Lower lobe of right lung (tissue), 2 donors: ENCODE measurements around the gene CDH22. TPM values are rescaled to one million over a fixed set of nuclear protein-coding genes. Genes with fewer than 3 reads are reported as not detected.

Experiments used
- ATAC-seq, 2 donors: fragments of 200-7000 bp; cut with Tn5 transposase; one replicate each; pipeline ENCODE4 v1.9.1; 2020 to 2022; ENCODE audit warnings: mild to moderate bottlenecking in 2 of 2, moderate library complexity in 2 of 2
- DNase-seq: peaks from one replicate; pipeline ENCODE4 v3.0.0-alpha.2; 2020
- H3K27ac ChIP-seq: fragments of 200-600 bp; one replicate; pipeline ENCODE4 v1.8.0; 2022
- H3K27me3 ChIP-seq: fragments of 200-600 bp; one replicate; pipeline ENCODE4 v1.8.0; 2022; ENCODE audit warnings: low read depth
- H3K36me3 ChIP-seq: fragments of 200-600 bp; one replicate; pipeline ENCODE4 v1.8.0; 2022; ENCODE audit warnings: mild to moderate bottlenecking
- H3K4me1 ChIP-seq: fragments of 200-600 bp; one replicate; pipeline ENCODE4 v1.8.0; 2022
- H3K4me3 ChIP-seq: fragments of 200-600 bp; one replicate; pipeline ENCODE4 v1.8.0; 2022; ENCODE audit warnings: mild to moderate bottlenecking
- H3K9me3 ChIP-seq: fragments of 200-600 bp; one replicate; pipeline ENCODE4 v1.8.0; 2022
- CTCF ChIP-seq: fragments of 200-600 bp; IDR thresholded peaks from one replicate; pipeline ENCODE4 v1.8.0; 2022; ENCODE audit warnings: antibody characterized with exemption, mild to moderate bottlenecking
- intact Hi-C: fragments of 100-400 bp; cut with DNase I; formaldehyde crosslinking; loops from one replicate; pipeline ENCODE4 v1.11.0; 2022
- total RNA-seq: library from RNA; stranded (reverse); fragmentation: NEBNext Ultra II Directional; extraction: Animal tissue kit (Norgen Biotek cat#: 25700); gene quantifications from one replicate; pipeline ENCODE4 v1.2.1, GENCODE V29; 2021
- donor health status: DM: no; HTN: yes; CAD: no; lungs with severe emphysema.

CDH22 gene
- total RNA-seq, 1 donor from 2014 or later = 0.35 TPM

- Histone ChIP-seq H3K4me1 (no peaks in the 10 kb centered on the region), H3K27me3 (peaks cover 46% of the 10 kb centered on the region), H3K9me3 (no peaks in the 10 kb centered on the region), H3K36me3 (no peaks in the 10 kb centered on the region), H3K27ac (no peak overlapping the region), H3K4me3 (no peak overlapping the region)
- no peak for TF ChIP-seq CTCF
- DNase-seq (no peak), ATAC-seq (no peak)
- intact Hi-C loops = no loop called here
Observed at GRCh38 chr20:46265539-46265938, 42.8 kb downstream of the CDH22 start.

- DNase-seq = no peak
- H3K36me3 ChIP-seq = no peaks in the 10 kb centered on the region
- H3K27ac ChIP-seq = no peak overlapping the region
- no peak for ATAC-seq
- H3K4me1 ChIP-seq = no peaks in the 10 kb centered on the region
- no peaks in the 10 kb centered on the region for H3K9me3 ChIP-seq
- TF ChIP-seq CTCF = no peak
- H3K4me3 ChIP-seq = no peak overlapping the region
- intact Hi-C loops = no loop called here
- peaks cover 41% of the 10 kb centered on the region for H3K27me3 ChIP-seq
Observed at GRCh38 chr20:46264391-46265266, 43.7 kb downstream of the CDH22 start.

- peaks cover 43% of the 10 kb centered on the region for H3K27me3 ChIP-seq
- no peak for ATAC-seq
Observed at GRCh38 chr20:46261456-46262253, 46.6 kb downstream of the CDH22 start.

GRCh38 chr20:46260936-46261454, 47.3 kb downstream of the CDH22 start:
- DNase-seq (no peak), ATAC-seq (no peak)
- no peak overlapping the region for H3K27ac ChIP-seq
- intact Hi-C loops = no loop called here
- no peaks in the 10 kb centered on the region for H3K4me1 ChIP-seq
- H3K9me3 ChIP-seq = no peaks in the 10 kb centered on the region
- H3K4me3 ChIP-seq = no peak overlapping the region
- H3K27me3 ChIP-seq = peaks cover 42% of the 10 kb centered on the region
- no peaks in the 10 kb centered on the region for H3K36me3 ChIP-seq
- TF ChIP-seq CTCF = no peak

More at GRCh38 chr20:46261456-46262253, 46.6 kb downstream of the CDH22 start:
- intact Hi-C loops = no loop called here
- TF ChIP-seq CTCF = no peak
- Histone ChIP-seq H3K36me3 (no peaks in the 10 kb centered on the region), H3K4me1 (no peaks in the 10 kb centered on the region), H3K9me3 (no peaks in the 10 kb centered on the region), H3K4me3 (no peak overlapping the region), H3K27ac (no peak overlapping the region)
- no peak for DNase-seq

GRCh38 chr20:46260480-46260879, 47.8 kb downstream of the CDH22 start:
- H3K27ac ChIP-seq = no peak overlapping the region
- ATAC-seq (peak; percentile 56 to 71), DNase-seq (peak; percentile 67)
- no peak for TF ChIP-seq CTCF
- H3K27me3 ChIP-seq = peaks cover 45% of the 10 kb centered on the region
- intact Hi-C loops = no loop called here
- H3K4me1 ChIP-seq = no peaks in the 10 kb centered on the region
- no peak overlapping the region for H3K4me3 ChIP-seq
- no peaks in the 10 kb centered on the region for H3K9me3 ChIP-seq
- no peaks in the 10 kb centered on the region for H3K36me3 ChIP-seq
